LNCAP (cell line): ENCODE measurements around the gene ANTXR1.

Experiments
- TF ChIP-seq, protein P1 (sequence below): fragments of 450-650 bp; IDR thresholded peaks from 2 replicates; pipeline ENCODE4 v1.5.1; 2017; ENCODE audit warnings: mild to moderate bottlenecking

The ANTXR1 gene

DNA sequence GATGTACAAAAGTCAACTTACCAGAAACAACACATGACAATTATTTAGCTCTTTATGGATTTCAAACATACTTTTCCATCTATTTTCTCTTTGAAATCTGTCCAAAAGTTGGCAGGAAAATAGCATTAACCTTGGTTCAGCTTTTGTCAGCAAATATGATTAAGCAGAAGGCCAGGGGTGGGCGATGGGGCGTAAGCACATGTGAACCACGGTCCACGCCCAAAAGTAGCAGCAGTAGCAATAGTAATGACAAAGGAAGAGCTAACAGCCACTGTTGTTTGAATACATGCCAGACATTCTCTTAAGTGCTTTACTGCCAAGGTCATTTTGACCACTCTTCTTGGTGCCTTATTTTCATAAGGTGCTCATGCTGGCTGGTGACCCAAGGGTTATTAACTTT is 73.5 kb downstream of the ANTXR1 start:
- TF ChIP-seq, protein P1, sequence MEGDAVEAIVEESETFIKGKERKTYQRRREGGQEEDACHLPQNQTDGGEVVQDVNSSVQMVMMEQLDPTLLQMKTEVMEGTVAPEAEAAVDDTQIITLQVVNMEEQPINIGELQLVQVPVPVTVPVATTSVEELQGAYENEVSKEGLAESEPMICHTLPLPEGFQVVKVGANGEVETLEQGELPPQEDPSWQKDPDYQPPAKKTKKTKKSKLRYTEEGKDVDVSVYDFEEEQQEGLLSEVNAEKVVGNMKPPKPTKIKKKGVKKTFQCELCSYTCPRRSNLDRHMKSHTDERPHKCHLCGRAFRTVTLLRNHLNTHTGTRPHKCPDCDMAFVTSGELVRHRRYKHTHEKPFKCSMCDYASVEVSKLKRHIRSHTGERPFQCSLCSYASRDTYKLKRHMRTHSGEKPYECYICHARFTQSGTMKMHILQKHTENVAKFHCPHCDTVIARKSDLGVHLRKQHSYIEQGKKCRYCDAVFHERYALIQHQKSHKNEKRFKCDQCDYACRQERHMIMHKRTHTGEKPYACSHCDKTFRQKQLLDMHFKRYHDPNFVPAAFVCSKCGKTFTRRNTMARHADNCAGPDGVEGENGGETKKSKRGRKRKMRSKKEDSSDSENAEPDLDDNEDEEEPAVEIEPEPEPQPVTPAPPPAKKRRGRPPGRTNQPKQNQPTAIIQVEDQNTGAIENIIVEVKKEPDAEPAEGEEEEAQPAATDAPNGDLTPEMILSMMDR = no peak

DNA sequence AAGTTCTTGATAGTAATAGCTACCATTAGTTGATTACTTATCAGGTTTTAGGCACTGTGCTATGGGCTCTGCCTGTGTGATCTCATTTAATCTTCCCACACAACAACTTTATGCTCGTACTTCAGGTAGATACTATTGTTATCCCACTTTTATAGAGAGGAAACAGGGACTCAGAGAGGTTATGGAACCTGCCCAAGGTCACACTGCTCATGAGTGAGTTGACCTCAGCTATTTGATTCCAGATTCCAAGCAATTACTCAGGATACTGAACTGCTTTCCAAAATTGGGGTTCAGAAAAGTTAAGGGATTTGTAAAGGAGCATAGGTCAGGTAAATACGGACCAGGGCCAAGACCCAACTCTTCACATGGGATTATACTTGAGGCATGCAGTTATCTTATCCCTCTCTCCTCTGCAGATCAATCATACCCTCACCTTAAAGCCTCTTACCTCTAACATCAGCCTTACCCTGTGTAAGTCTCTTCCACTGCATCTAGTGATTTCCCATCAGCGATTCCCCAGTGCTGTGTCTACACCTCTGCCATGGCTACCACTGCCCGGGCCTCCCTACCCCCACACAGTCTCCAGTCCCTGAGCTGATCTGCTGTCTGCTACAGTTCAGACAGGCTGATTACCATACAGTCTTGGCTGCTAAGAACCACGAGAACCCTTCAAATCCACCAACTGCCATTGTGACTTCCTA is 74.4 kb downstream of the ANTXR1 start:
- TF ChIP-seq, protein P1 = no peak

DNA sequence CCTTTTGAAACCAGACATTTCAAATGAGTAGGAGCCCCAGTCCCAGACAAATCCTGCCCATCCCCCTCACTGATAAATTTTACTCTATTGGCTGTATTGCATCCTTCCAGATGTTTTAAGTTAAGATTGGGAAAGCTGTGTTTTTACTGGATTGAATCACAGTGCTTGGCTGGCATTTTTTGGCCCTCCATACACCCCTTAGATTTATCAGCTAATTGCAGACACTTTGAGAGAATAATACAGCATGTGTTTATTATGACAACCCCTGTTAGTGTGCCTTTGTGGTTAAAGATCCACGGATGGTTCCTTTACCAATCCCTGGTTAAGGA is 74.9 kb downstream of the ANTXR1 start:
- TF ChIP-seq, protein P1 = no peak

DNA sequence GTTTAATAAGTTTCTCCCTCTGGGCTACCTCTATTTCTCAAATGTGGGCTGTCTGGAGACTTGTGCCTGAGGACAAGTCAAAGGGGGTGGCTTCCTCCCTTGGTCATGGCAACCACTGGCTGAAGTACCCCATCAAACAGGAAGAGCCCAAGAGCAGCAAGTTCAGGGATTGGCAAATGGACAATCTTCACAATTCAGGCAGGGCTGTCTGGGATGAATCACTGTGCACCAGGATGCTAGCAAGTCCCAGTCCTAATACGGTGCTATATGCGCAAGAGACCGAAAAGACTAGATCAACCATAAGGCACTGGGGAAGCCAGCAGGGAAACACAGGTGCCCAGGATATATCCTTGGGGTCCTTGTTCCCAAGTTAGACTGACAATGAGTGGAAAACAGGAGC is 75.5 kb downstream of the ANTXR1 start:
- TF ChIP-seq, protein P1 = no peak

DNA sequence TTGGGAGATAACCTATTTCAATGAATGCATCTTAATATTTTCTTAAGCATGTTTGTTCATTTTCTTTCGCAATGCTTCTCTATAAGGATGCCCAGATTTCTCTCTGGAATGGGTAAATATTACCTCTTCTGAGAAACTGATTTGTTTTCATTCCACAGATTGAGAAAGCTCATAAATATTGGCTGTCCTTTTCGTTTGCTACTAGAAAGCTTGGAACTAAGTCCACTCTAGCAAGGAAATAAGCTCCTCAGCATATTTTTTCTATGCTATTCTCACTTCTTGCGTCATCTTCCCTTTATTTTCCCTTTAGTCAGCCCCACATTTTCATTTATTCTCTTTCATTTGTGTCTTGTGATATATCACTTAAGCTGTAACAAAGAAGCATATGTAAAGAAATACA is 76.3 kb downstream of the ANTXR1 start:
- TF ChIP-seq, protein P1 = no peak

DNA sequence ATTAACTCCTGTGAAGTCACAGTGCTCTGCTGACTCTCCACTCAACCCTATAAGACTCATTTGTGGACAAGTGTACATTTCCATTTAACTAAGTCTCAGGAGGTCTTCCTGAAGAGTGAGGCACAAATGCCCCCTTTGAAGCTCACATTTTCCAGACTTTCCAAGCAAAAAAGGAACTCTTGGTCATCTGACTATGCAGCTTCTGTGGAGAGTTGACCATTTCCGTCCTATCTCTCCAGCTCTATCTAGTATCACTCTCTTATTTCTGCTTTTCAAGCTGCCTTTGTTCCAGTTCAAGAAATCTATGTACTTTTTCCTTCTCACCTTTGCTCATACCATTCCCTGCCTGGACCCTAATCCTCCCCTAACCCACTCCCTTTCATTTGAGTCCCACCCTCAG is 77.0 kb downstream of the ANTXR1 start:
- TF ChIP-seq, protein P1 = no peak

DNA sequence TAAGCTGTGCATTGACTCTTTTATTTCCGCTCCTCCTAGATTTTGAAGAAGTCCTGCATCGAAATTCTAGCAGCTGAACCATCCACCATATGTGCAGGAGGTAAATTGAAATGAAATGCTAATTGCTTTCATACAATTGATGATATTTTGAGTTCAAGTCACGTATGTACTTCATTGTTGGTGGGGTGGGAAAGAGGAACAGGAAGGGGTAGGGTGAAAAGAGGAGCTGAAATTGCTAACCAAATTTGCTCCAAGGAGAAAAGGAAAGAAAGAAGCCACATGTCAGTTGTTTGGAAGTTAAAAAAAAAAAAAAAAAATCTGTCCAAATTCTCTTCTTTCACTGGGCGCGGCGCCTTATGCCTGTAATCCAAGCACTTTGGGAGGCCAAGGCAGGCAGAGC is 77.8 kb downstream of the ANTXR1 start:
- TF ChIP-seq, protein P1 = no peak

DNA sequence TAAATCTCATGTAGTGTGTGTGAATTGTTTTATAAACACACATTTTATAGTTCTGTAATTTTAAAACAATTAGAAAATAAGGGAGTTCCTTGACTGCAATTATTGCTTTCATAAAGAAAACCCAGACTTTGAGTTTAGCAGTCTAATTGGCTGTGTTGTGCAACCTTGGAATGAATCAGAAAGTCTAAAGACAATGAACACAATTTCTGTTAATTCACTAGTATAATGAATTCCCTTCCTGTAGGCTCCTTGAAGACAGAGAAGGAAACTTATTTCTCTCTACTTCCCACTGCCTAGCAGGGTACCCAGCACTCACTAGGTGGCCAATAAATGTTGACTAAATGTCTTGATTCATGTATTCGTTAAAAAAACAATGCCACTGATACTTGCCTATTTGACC is 79.9 kb downstream of the ANTXR1 start:
- TF ChIP-seq, protein P1 = no peak
